CD1c-positive myeloid dendritic cell (primary cell): Measurements from ENCODE around the gene NTSR1.
"Not testable (repeated sequence)": the region's sequence is repeated elsewhere in the genome, so short reads cannot be mapped to it uniquely, and the experiment has no call there.

Experiments used
- DNase-seq: peaks from one replicate; pipeline ENCODE4 v3.0.0-alpha.2; 2016; ENCODE audit errors: extremely low spot score

The NTSR1 gene

GRCh38 chr20:62674370-62674769 lies 34.3 kb upstream of the NTSR1 start:
- no peak for DNase-seq

GRCh38 chr20:62675156-62675876 lies 33.3 kb upstream of the NTSR1 start:
- peak; percentile 84 for DNase-seq

- no peak for DNase-seq
Measured at GRCh38 chr20:62675877-62676260, 32.8 kb upstream of the NTSR1 start.

GRCh38 chr20:62676976-62677375 lies 31.7 kb upstream of the NTSR1 start:
- no peak for DNase-seq

- DNase-seq = no peak
Measured at GRCh38 chr20:62677678-62678077, 31.0 kb upstream of the NTSR1 start.

- DNase-seq = peak; percentile 65
Measured at GRCh38 chr20:62678553-62678952, 30.1 kb upstream of the NTSR1 start.

GRCh38 chr20:62679978-62680589 lies 28.6 kb upstream of the NTSR1 start:
- no peak for DNase-seq

- no peak for DNase-seq
Measured at GRCh38 chr20:62682912-62683517, 25.6 kb upstream of the NTSR1 start.

- not testable (repeated sequence) for DNase-seq
Measured at GRCh38 chr20:62683660-62684322, 24.8 kb upstream of the NTSR1 start.

- DNase-seq = no peak
Measured at GRCh38 chr20:62684981-62685380, 23.7 kb upstream of the NTSR1 start.

- peak; percentile 88 for DNase-seq
Measured at GRCh38 chr20:62685781-62686555, 22.7 kb upstream of the NTSR1 start.

GRCh38 chr20:62686869-62687830 lies 21.5 kb upstream of the NTSR1 start:
- DNase-seq = no peak

GRCh38 chr20:62688083-62688482 lies 20.6 kb upstream of the NTSR1 start:
- DNase-seq = no peak

- DNase-seq = no peak
Measured at GRCh38 chr20:62688855-62689460, 19.7 kb upstream of the NTSR1 start.

- no peak for DNase-seq
Measured at GRCh38 chr20:62689861-62690260, 18.8 kb upstream of the NTSR1 start.

GRCh38 chr20:62690261-62690820 lies 18.3 kb upstream of the NTSR1 start:
- DNase-seq = no peak

GRCh38 chr20:62691487-62691886 lies 17.1 kb upstream of the NTSR1 start:
- no peak for DNase-seq

- DNase-seq = no peak
Measured at GRCh38 chr20:62692176-62692575, 16.5 kb upstream of the NTSR1 start.

GRCh38 chr20:62692801-62693523 lies 15.7 kb upstream of the NTSR1 start:
- DNase-seq = no peak
